Parathyroid adenoma (tissue), 2 donors: ENCODE measurements around the gene KCP.

ENCODE experiments used
- H2AFZ ChIP-seq: fragments of 300-600 bp; sonication (generic); one replicate; pipeline ENCODE4 v1.7.0; 2017; ENCODE audit warnings: antibody characterized with exemption, mild to moderate bottlenecking
- H3K27ac ChIP-seq: fragments of 300-600 bp; sonication (generic); one replicate; pipeline ENCODE4 v1.7.0; 2017
- H3K27me3 ChIP-seq: fragments of 300-600 bp; sonication (generic); one replicate; pipeline ENCODE4 v1.7.0; 2017; ENCODE audit warnings: low read length; ENCODE audit not compliant: control insufficient read depth, insufficient read depth
- H3K36me3 ChIP-seq: fragments of 300-600 bp; sonication (generic); one replicate; pipeline ENCODE4 v1.7.0; 2017; ENCODE audit warnings: low read length; ENCODE audit not compliant: control insufficient read depth, insufficient read depth
- H3K4me1 ChIP-seq: fragments of 300-600 bp; sonication (generic); one replicate; pipeline ENCODE4 v1.7.0; 2017; ENCODE audit warnings: control low read depth
- H3K4me2 ChIP-seq: fragments of 300-600 bp; sonication (generic); one replicate; pipeline ENCODE4 v1.7.0; 2017; ENCODE audit warnings: low read length
- H3K4me3 ChIP-seq: fragments of 300-600 bp; sonication (generic); one replicate; pipeline ENCODE4 v1.7.0; 2017; ENCODE audit warnings: low read depth, low read length
- H3K79me2 ChIP-seq: fragments of 300-600 bp; sonication (generic); one replicate; pipeline ENCODE4 v1.7.0; 2017; ENCODE audit warnings: control low read depth
- H3K9ac ChIP-seq: fragments of 300-600 bp; sonication (generic); one replicate; pipeline ENCODE4 v1.7.0; 2017; ENCODE audit warnings: mild to moderate bottlenecking
- H3K9me3 ChIP-seq: fragments of 300-600 bp; sonication (generic); one replicate; pipeline ENCODE4 v1.7.0; 2017; ENCODE audit warnings: low read length; ENCODE audit not compliant: control insufficient read depth
- TF ChIP-seq, protein P1 (sequence below): fragments of 300-600 bp; sonication (generic); IDR thresholded peaks from one replicate; pipeline ENCODE4 v1.7.0; 2017; ENCODE audit warnings: antibody characterized with exemption, mild to moderate bottlenecking
- donor health status: primary hyperparathyroidism.

The KCP gene

DNA sequence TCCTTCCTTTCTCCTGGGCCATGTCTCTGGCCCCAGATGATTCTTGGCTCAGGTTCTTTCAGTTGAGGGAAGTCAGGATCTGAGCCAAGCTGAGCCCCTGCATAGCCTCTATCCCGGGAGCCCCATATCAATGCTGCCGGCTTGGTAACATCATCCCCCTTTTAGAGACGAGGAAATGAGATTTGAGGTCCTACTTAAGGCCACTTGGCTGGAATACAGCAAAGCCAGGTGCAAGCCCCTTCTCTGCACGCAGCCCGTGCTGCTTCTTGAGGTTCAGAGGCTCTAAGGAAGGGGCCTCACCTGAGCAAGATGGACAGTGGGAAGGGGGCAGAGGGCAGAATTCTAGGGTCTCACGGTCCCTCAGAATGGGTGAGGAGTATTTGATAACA is 24.8 kb upstream of the KCP start:
- no peak overlapping the region for H3K4me2 ChIP-seq
- no peak overlapping the region for H3K9ac ChIP-seq
- no peak overlapping the region for H2AFZ ChIP-seq
- H3K36me3 ChIP-seq, result no peaks in the 10 kb centered on the region
- H3K4me3 ChIP-seq, result no peak overlapping the region
- no peaks in the 10 kb centered on the region for H3K27me3 ChIP-seq
- no peaks in the 10 kb centered on the region for H3K79me2 ChIP-seq
- TF ChIP-seq, protein P1, sequence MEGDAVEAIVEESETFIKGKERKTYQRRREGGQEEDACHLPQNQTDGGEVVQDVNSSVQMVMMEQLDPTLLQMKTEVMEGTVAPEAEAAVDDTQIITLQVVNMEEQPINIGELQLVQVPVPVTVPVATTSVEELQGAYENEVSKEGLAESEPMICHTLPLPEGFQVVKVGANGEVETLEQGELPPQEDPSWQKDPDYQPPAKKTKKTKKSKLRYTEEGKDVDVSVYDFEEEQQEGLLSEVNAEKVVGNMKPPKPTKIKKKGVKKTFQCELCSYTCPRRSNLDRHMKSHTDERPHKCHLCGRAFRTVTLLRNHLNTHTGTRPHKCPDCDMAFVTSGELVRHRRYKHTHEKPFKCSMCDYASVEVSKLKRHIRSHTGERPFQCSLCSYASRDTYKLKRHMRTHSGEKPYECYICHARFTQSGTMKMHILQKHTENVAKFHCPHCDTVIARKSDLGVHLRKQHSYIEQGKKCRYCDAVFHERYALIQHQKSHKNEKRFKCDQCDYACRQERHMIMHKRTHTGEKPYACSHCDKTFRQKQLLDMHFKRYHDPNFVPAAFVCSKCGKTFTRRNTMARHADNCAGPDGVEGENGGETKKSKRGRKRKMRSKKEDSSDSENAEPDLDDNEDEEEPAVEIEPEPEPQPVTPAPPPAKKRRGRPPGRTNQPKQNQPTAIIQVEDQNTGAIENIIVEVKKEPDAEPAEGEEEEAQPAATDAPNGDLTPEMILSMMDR, result no peak
- H3K27ac ChIP-seq, result no peak overlapping the region
- no peaks in the 10 kb centered on the region for H3K9me3 ChIP-seq
- H3K4me1 ChIP-seq, result no peaks in the 10 kb centered on the region

DNA sequence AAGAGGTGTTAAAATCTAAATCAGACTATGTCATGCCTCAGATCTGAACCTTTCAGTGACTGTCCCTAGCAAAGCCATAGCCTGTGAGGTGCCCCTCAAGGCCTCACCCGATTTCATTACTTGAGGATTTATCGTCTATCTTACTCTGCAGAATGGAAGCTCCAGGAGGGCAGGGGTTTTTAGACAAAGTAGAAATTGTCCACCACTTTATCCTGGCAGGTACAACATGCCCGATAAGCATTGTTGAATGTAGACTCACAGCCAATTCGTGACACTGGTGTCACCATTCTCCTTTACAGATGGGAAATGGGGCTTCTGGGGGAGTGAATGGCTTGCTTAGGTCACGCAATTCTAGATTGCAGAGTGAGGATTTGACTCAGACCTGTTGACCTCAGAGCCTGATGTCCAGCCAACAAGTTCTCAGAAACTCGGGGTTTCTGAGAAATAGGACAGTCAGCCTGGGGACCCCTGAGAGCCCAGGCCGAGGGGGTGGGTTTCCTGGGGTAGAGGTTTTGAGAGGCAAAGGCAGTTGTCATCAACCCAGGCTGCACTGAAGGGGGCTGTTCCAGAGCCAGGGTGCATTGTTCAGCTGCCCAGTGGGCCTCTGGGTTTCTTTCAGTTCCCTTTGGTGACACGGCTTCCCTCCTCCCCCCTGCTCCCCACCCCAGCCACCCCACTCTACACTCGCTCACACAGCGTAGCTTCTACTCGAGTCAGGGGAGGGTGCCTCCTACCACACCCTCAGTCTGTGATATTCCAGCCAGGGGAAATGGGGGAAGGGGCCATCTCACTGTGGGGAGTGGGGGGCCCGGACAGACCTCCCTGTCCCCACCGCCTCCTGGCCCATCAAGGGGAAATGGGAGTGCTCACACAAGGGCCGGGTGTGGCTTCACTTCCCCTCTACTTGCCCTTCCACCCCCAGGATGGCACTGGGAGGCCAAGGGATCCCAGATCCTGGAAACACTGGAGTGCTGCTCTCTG is 24.1 kb upstream of the KCP start:
- no peaks in the 10 kb centered on the region for H3K36me3 ChIP-seq
- H3K9me3 ChIP-seq, result no peaks in the 10 kb centered on the region
- no peaks in the 10 kb centered on the region for H3K79me2 ChIP-seq
- no peak overlapping the region for H3K4me2 ChIP-seq
- H3K9ac ChIP-seq, result no peak overlapping the region
- H3K4me1 ChIP-seq, result no peaks in the 10 kb centered on the region
- no peak overlapping the region for H3K27ac ChIP-seq
- TF ChIP-seq, protein P1, result no peak
- no peak overlapping the region for H2AFZ ChIP-seq
- no peak overlapping the region for H3K4me3 ChIP-seq
- no peaks in the 10 kb centered on the region for H3K27me3 ChIP-seq

DNA sequence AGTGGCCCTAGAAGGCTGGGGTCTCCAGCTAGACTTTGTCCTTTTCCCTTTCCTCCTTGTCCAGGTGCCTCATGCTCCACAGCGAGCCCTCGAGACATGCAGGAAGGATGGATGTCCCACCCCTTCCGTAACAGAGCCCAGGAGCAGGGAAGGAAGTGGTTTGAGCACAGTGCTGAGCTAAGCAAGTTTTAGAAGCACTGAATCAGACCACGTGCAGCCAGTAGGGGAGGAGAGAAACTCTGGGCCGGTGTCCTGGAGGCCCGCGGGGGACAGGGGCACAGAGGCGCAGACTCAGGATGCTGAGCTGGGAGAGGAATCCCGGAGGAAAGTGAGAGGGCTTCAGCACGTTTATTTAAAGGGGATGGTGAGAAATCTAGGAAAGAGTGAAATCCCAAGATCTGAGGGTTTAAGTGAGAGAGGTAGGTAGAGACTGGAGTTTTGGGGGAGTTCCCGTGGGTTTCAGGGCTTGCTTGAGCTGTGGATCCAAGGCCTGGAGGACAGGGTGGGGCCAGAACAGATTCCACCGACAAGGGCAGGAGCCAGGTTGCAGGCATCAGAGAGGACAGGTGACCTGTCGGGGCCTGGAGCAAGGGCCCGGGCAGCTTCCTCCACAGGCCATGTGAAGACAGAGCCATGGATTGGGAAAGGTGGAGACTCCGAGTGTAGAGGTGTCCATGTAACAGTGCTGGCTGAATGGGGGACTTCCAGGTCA is 22.8 kb upstream of the KCP start:
- Histone ChIP-seq H3K79me2 (no peaks in the 10 kb centered on the region), H3K27me3 (no peaks in the 10 kb centered on the region), H3K27ac (no peak overlapping the region), H3K4me3 (no peak overlapping the region), H2AFZ (peak overlapping the region; percentile 46), H3K9ac (no peak overlapping the region), H3K4me1 (no peaks in the 10 kb centered on the region), H3K36me3 (no peaks in the 10 kb centered on the region), H3K4me2 (no peak overlapping the region), H3K9me3 (no peaks in the 10 kb centered on the region)
- TF ChIP-seq, protein P1, result no peak

DNA sequence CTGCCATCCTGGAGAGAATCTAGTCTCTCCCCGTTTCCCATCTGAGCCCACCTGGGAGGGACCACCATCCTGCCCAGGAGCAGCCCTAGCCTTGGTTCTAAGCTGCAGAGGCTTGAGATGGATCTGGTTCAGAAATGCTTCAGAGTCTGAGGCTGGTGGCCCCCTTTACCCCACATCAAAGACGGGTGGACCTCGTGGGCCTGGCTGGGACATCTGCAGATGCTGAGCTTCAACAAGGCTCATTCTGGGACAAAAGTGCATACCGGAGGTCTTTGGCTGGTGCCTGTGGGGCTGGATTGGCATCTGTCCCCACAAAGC is 22.3 kb upstream of the KCP start:
- Histone ChIP-seq H3K79me2 (no peaks in the 10 kb centered on the region), H3K9ac (no peak overlapping the region), H3K27ac (no peak overlapping the region), H2AFZ (no peak overlapping the region), H3K4me1 (no peaks in the 10 kb centered on the region), H3K9me3 (no peaks in the 10 kb centered on the region), H3K36me3 (no peaks in the 10 kb centered on the region), H3K4me2 (no peak overlapping the region), H3K4me3 (no peak overlapping the region), H3K27me3 (no peaks in the 10 kb centered on the region)
- TF ChIP-seq, protein P1, result no peak
